GM18502 (cell line): ENCODE measurements around the gene MGAT1.

Source experiments
- ATAC-seq: cut with Tn5 transposase; IDR thresholded peaks from one replicate; pipeline ENCODE4 v1.9.1; 2021; ENCODE audit warnings: mild to moderate bottlenecking; ENCODE audit not compliant: unreplicated experiment, poor library complexity

The MGAT1 gene

DNA sequence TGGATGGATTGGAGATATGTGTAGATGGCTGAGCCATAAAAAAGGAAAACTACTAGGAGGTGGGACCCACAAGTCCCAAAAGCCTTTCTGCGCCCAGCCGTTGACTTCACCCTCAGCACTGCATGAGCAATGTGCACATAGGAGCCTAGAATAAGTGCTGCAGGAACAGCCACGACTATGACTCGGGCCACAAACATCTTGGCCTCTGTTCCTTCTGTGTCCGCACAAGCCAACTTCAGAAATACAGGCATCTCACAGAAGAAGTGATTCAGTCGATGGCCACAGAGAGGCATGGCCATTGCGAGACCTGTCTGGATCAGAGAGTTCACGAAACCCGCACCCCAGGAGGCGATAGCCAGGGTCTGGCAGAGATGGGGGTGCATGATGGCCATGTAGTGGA lies 63.3 kb downstream of the MGAT1 start:
- no peak for ATAC-seq

DNA sequence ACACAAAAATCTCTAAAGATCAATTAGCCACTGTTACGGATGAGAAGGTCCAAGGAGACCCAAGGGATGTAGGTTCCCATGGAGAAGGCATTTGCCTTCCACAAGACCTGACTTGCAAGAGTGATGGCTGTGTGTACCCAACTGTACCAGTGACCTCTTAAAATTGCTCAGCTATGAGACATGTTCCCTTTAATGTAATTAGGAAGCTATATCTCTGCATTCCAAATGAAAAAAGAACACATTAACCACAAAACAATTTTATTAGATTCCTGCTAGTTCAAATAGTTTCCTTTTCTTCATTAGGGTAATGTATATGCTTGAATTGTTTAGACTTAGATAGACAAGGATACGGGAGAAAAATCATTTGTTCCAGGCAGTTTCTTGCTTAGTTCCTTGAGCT lies 66.1 kb downstream of the MGAT1 start:
- no peak for ATAC-seq
